ENCODE measurements around the gene HPCAL1.

DNA sequence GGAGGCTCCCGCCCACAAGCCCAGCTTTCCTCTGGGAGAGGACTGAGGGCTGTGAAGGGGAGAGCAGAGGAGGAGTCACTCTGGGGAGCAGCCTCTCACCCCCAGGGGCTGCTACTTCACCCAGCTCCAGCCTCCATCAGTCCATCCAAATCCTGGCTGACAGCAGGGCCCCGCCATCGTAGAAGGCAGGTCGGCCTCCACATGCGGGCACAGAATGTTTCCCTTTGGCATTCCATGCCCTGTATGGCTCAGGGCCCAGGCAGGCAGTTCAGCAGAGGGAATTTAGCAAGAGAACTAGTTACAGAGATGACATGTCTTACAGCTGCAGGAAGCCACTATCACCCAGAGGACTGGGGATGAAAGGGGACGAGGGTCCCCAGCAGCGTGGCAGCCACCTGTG lies 151.8 kb downstream of the HPCAL1 start:
- TF ChIP-seq, protein P1, sequence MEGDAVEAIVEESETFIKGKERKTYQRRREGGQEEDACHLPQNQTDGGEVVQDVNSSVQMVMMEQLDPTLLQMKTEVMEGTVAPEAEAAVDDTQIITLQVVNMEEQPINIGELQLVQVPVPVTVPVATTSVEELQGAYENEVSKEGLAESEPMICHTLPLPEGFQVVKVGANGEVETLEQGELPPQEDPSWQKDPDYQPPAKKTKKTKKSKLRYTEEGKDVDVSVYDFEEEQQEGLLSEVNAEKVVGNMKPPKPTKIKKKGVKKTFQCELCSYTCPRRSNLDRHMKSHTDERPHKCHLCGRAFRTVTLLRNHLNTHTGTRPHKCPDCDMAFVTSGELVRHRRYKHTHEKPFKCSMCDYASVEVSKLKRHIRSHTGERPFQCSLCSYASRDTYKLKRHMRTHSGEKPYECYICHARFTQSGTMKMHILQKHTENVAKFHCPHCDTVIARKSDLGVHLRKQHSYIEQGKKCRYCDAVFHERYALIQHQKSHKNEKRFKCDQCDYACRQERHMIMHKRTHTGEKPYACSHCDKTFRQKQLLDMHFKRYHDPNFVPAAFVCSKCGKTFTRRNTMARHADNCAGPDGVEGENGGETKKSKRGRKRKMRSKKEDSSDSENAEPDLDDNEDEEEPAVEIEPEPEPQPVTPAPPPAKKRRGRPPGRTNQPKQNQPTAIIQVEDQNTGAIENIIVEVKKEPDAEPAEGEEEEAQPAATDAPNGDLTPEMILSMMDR (IDR thresholded peaks at IDR 0.05) = no peak
- no peak for TF ChIP-seq POLR2A (IDR thresholded peaks at IDR 0.05)

Data from body of pancreas (tissue), 4 donors.